ENCODE data around the gene NFKBIA. TPM values are rescaled to one million over a fixed set of nuclear protein-coding genes. Genes with fewer than 3 reads are reported as not detected.

The NFKBIA gene
- total RNA-seq, 1 donor from 2014 or later: 78.0 TPM

DNA sequence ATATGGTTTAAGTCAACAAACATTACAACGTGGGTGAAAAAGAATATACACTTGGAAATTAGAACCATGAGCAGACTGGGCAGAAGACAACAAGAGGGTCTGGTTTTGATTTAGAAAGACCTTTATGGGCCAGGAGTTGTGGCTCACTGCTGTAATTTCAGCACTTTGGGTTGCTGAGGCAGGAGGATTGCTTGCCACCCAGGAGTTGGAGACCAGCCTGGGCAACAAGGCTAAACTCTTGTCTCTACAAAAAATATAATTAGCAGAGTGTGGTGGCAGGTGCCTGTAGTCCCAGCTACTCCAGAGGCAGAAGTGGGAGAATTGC, 2.7 kb upstream of the NFKBIA start:
- Histone ChIP-seq H3K27me3 (ENCODE audit: low read depth) (no peaks in the 10 kb centered on the region), H3K9me3 (replicated peaks) (no peaks in the 10 kb centered on the region), H3K4me1 (peaks cover 78% of the 10 kb centered on the region), H3K27ac (replicated peaks) (peak overlapping the region; percentile 100), H3K4me3 (no peak overlapping the region), H3K36me3 (peaks cover 14% of the 10 kb centered on the region)
- TF ChIP-seq, protein P1, sequence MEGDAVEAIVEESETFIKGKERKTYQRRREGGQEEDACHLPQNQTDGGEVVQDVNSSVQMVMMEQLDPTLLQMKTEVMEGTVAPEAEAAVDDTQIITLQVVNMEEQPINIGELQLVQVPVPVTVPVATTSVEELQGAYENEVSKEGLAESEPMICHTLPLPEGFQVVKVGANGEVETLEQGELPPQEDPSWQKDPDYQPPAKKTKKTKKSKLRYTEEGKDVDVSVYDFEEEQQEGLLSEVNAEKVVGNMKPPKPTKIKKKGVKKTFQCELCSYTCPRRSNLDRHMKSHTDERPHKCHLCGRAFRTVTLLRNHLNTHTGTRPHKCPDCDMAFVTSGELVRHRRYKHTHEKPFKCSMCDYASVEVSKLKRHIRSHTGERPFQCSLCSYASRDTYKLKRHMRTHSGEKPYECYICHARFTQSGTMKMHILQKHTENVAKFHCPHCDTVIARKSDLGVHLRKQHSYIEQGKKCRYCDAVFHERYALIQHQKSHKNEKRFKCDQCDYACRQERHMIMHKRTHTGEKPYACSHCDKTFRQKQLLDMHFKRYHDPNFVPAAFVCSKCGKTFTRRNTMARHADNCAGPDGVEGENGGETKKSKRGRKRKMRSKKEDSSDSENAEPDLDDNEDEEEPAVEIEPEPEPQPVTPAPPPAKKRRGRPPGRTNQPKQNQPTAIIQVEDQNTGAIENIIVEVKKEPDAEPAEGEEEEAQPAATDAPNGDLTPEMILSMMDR (IDR thresholded peaks at IDR 0.05; ENCODE audit: borderline replicate concordance): no peak
- no peak for DNase-seq
- intact Hi-C loops (cut with micrococcal nuclease): loop anchor here (5.0 to 10.0 kb wide), 2 partner anchors 72 to 115 kb away; partner anchors contain the start of gene PSMA6

DNA sequence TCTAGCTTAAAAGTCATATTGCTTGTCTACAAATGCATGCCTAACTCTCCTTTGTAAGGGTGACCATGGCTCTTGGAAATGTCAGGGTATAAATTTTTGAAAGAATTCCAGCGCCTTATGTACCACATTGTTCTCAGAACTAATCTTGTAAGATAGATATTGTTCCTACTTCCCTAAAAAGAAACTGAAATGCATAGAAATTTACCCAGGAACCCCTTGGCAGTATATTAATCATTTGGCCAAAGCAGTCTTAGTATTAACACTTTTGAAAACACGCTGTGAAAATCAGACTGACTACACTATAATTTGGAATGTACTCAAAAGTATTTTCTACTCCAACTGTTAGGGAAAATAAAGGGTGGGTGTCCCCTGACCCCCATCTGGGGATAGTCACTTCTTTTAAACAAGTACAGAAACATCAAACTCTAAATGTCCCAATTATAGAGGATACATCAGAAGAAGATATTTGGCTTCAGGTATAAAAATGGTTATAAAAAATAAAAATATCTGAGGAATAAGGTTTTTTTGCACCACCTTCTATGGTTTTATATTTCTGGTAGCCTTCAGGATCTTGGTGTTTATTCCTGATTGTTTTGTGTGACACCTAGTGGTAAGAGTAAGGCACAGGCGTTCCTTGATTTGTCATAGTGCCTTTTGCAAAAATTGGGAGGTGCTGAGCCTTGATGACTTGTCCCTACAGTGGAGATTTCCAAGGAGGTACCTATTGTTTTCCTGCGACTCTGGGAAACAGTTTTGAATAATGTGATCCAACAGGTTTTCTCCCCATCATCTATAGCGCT, 2.2 kb upstream of the NFKBIA start:
- DNase-seq: no peak
- intact Hi-C loops (cut with micrococcal nuclease): loop anchor here (5.0 to 10.0 kb wide), 2 partner anchors 72 to 114 kb away; partner anchors contain the start of gene PSMA6
- Histone ChIP-seq H3K4me3 (peak overlapping the region; percentile 89), H3K4me1 (peaks cover 79% of the 10 kb centered on the region), H3K27me3 (ENCODE audit: low read depth) (no peaks in the 10 kb centered on the region), H3K9me3 (replicated peaks) (no peaks in the 10 kb centered on the region), H3K36me3 (peaks cover 19% of the 10 kb centered on the region), H3K27ac (replicated peaks) (peak overlapping the region; percentile 100)
- TF ChIP-seq, protein P1 (IDR thresholded peaks at IDR 0.05; ENCODE audit: borderline replicate concordance): peak; percentile 93

DNA sequence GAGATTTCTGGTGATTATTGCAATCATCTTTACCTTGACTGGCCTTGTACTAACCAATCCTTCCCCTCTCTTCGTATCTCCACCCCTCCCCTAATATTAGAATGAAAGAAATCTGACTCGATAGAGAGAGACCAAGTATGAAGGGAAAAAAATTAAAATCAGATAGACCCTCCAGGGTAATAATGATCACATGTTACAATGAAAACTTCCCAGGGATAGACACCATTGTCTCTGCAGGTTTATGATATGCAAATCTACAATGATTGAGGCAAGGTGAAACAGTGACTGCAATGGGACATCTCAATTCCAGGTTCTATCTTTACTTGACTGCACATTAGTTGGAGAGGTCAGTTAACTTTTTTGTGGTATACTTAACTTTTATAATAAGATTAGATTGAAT, 1.5 kb upstream of the NFKBIA start:
- no peaks in the 10 kb centered on the region for H3K27me3 ChIP-seq (ENCODE audit: low read depth)
- H3K27ac ChIP-seq (replicated peaks): peak overlapping the region; percentile 100
- intact Hi-C loops (cut with micrococcal nuclease): loop anchor here (5.0 to 10.0 kb wide), 2 partner anchors 71 to 114 kb away; partner anchors contain the start of gene PSMA6
- H3K4me1 ChIP-seq: peaks cover 79% of the 10 kb centered on the region
- H3K4me3 ChIP-seq: peak overlapping the region; percentile 89
- no peaks in the 10 kb centered on the region for H3K9me3 ChIP-seq (replicated peaks)
- TF ChIP-seq, protein P1 (IDR thresholded peaks at IDR 0.05; ENCODE audit: borderline replicate concordance): no peak
- no peak for DNase-seq
- H3K36me3 ChIP-seq: peaks cover 26% of the 10 kb centered on the region

DNA sequence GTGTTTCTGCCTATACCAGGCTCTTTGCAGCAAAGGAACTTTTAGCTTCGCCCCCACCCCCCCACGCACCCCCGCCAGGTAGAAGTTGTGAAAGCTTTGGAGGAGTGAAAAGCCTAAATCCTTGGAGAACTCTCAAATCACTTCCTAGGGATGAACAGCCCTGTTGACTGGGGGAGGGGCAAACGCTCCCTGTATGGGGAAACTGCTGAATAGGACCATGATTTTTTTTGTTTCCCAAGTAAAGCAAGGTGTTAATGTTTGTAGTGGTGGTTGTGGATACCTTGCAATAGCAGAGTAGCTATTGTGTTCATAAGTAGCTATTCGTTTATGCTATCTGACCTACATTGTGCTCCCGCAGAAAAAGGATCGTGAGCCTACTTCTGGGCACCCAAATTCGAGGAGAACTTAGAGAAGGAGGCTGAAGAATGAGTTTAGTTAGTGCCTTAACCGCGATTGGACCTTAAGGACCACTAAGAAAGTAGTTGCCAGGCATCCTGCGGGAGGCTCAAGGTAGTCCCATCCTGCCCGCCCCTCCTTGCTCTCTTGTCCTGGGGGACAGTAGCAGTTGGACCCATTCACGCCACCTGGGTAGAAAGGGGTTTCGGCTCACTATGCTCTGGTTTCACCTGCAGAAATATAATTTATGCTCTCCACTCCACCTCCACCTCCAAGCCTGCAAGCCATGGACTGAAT, 901 bp upstream of the NFKBIA start:
- Histone ChIP-seq H3K27me3 (ENCODE audit: low read depth) (no peaks in the 10 kb centered on the region), H3K4me3 (peak overlapping the region; percentile 89), H3K27ac (replicated peaks) (peak overlapping the region; percentile 100), H3K9me3 (replicated peaks) (no peaks in the 10 kb centered on the region), H3K36me3 (peaks cover 32% of the 10 kb centered on the region), H3K4me1 (peaks cover 82% of the 10 kb centered on the region)
- DNase-seq: peak; percentile 42
- TF ChIP-seq, protein P1 (IDR thresholded peaks at IDR 0.05; ENCODE audit: borderline replicate concordance): no peak
- intact Hi-C loops (cut with micrococcal nuclease): loop anchor here (5.0 to 10.0 kb wide), 2 partner anchors 71 to 113 kb away; partner anchors contain the start of gene PSMA6

DNA sequence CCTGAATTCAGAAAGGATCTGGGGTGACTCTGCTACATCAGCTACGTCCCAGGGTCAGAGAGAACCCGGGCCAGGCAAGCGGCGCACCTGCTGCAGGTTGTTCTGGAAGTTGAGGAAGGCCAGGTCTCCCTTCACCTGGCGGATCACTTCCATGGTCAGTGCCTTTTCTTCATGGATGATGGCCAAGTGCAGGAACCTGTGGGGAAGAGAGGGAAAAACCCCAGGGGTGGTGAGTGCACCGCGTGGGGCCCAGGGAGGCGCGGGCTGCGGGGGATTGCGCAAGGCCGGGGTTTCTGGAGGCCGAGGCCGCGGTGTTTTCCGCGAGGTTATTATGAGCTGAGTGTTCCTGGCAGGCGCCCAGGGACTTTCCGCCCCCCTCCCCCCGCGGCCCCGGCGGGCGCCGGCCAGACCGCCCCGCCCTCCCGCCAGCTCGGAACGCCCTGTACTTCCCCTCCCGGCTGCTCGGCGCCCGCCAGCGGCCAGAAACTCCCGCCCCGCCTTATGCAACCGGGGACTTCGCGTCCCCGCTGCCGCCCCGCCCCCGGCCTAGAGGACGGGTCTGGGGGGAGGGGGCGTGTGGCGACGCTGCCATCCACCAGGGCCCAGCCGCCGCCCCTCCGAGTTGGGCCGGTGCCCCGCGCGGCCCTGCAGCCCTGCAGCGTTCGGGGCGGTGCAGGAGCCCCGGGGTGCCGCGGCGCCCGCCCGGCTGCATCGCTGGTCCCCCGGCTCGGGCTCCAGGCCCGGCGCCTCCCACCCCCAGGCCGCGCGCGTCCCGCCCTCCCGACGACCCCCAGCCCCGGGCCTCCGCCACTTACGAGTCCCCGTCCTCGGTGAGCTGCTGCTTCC, 723 bp downstream of the NFKBIA start:
- DNase-seq: peak; percentile 99
- peaks cover 91% of the 10 kb centered on the region for H3K4me1 ChIP-seq

More for the DNA sequence above, 723 bp downstream of the NFKBIA start:
- TF ChIP-seq, protein P1 (IDR thresholded peaks at IDR 0.05; ENCODE audit: borderline replicate concordance): no peak
- peaks cover 42% of the 10 kb centered on the region for H3K36me3 ChIP-seq
- H3K9me3 ChIP-seq (replicated peaks): no peaks in the 10 kb centered on the region
- H3K27ac ChIP-seq (replicated peaks): peak overlapping the region; percentile 100
- intact Hi-C loops (cut with micrococcal nuclease): loop anchor here (10.0 kb wide), 1 partner anchor 69 kb away; no protein-coding TSS in a partner anchor
- H3K27me3 ChIP-seq (ENCODE audit: low read depth): no peaks in the 10 kb centered on the region
- peak overlapping the region; percentile 89 for H3K4me3 ChIP-seq
